GM12878 (cell line): ENCODE data around the gene TAX1BP1. TPM values are rescaled to one million over a fixed set of nuclear protein-coding genes. Genes with fewer than 3 reads are reported as not detected.

ENCODE experiments used
- ATAC-seq: fragments of 200-7000 bp; cut with Tn5 transposase; 3 replicates; pipeline ENCODE4 v1.9.1; 2020; ENCODE audit warnings: mild to moderate bottlenecking, moderate library complexity
- BruUV-seq: library from RNA; stranded (reverse); fragments of 400-500 nt; replicated peaks from 2 replicates; lab custom pipeline; 2021; lab: Mats Ljungman, UMichigan
- CTCF ChIA-PET: fragments of 300-600 bp; sonication (Branson Sonifier 250); formaldehyde crosslinking; extraction: SDS; loops from one replicate; lab custom pipeline; 2021; ENCODE audit warnings: inconsistent platforms; lab: Yijun Ruan, JAX
- POLR2A ChIA-PET: fragments of 350-600 bp; formaldehyde crosslinking; extraction: SDS; loops from one replicate; lab custom pipeline; 2021; ENCODE audit warnings: inconsistent platforms; lab: Charles Lee
- RAD21 ChIA-PET: fragments of 300-600 bp; sonication (Branson Sonifier 250); formaldehyde crosslinking; loops from one replicate; lab custom pipeline; 2023; ENCODE audit warnings: antibody characterized with exemption; ENCODE audit not compliant: unreplicated experiment; lab: Charles Lee
- SMC1A ChIA-PET: fragments of 300-600 bp; sonication (Branson Sonifier 250); formaldehyde crosslinking; loops from one replicate; lab custom pipeline; 2023; ENCODE audit not compliant: unreplicated experiment, uncharacterized antibody; lab: Charles Lee
- DNase-seq: peaks from one replicate; pipeline ENCODE4 v3.0.0-alpha.2; 2011; ENCODE audit warnings: low read depth, low spot score
- FAIRE-seq: peaks from 3 replicates; lab custom pipeline; 2011; peaks lifted over from hg19 to GRCh38; lab: Jason Lieb, UNC
- H2AFZ ChIP-seq: 2 replicates; pipeline ENCODE4 v1.6.0; 2011; ENCODE audit warnings: low read depth, low read length, control low read depth; ENCODE audit not compliant: control insufficient read depth
- H3K27ac ChIP-seq: 2 replicates; pipeline ENCODE4 v1.5.1; 2011; ENCODE audit warnings: control low read depth; ENCODE audit not compliant: control insufficient read depth, insufficient read depth
- H3K27me3 ChIP-seq, 2 experiments: replicated peaks in 1 of 2; 2 replicates each; pipeline versions ENCODE4 v1.6.0 to v1.6.1; 2011; ENCODE audit warnings: low read length in 1 of 2; ENCODE audit not compliant: control insufficient read depth in 2 of 2, insufficient read depth in 2 of 2
- H3K36me3 ChIP-seq, 2 experiments: 2 replicates each; pipeline ENCODE4 v1.5.1; 2011; ENCODE audit warnings: low read length in 1 of 2; ENCODE audit not compliant: control insufficient read depth in 2 of 2, insufficient read depth in 2 of 2
- H3K4me1 ChIP-seq: 2 replicates; pipeline ENCODE4 v1.6.1; 2011; ENCODE audit warnings: mild to moderate bottlenecking, low read length, moderate library complexity, mixed read lengths; ENCODE audit not compliant: control insufficient read depth, insufficient read depth
- H3K4me2 ChIP-seq: 2 replicates; pipeline ENCODE4 v1.6.0; 2011; ENCODE audit warnings: control low read depth; ENCODE audit not compliant: control insufficient read depth, insufficient read depth
- H3K4me3 ChIP-seq: fragments of 200-600 bp; sonication (generic); 2 replicates; pipeline ENCODE4 v1.5.1; 2016
- H3K79me2 ChIP-seq: 2 replicates; pipeline ENCODE4 v1.6.0; 2011; ENCODE audit warnings: low read length; ENCODE audit not compliant: control insufficient read depth, insufficient read depth
- H3K9ac ChIP-seq: 2 replicates; pipeline ENCODE4 v1.8.0; 2011; ENCODE audit warnings: low read length, control low read depth, mixed read lengths; ENCODE audit not compliant: control insufficient read depth, insufficient read depth
- H3K9me3 ChIP-seq: replicated peaks from 3 replicates; pipeline ENCODE4 v1.5.1; 2011; ENCODE audit warnings: mild to moderate bottlenecking, low read length; ENCODE audit not compliant: control insufficient read depth, insufficient read depth
- H4K20me1 ChIP-seq: 2 replicates; pipeline ENCODE4 v1.6.0; 2011; ENCODE audit not compliant: control insufficient read depth, insufficient read depth
- ASH2L ChIP-seq: fragments of 300-600, 200-600 bp; sonication (generic); IDR thresholded peaks from 2 replicates; pipeline ENCODE4 v1.6.1; 2017; ENCODE audit warnings: low read depth, mild to moderate bottlenecking, borderline replicate concordance
- BACH1 ChIP-seq: fragments of 450-650 bp; IDR thresholded peaks from 2 replicates; pipeline ENCODE4 v1.6.1; 2017; ENCODE audit warnings: mild to moderate bottlenecking, borderline replicate concordance
- CHD1 ChIP-seq: IDR thresholded peaks from 2 replicates; pipeline ENCODE4 v1.6.1; 2012; ENCODE audit warnings: low read depth, low read length, improper control_type of control experiment
- IKZF2 ChIP-seq, 2 experiments: fragments of 450-650 bp; IDR thresholded peaks; 2 replicates each; pipeline ENCODE4 v1.6.1; 2017; ENCODE audit warnings: mild to moderate bottlenecking in 2 of 2, moderate library complexity in 2 of 2
- IRF4 ChIP-seq: IDR thresholded peaks from 2 replicates; pipeline ENCODE4 v1.6.1; 2011; ENCODE audit warnings: low read depth, low read length
- NFXL1 ChIP-seq: fragments of 450-650 bp; IDR thresholded peaks from 2 replicates; pipeline ENCODE4 v1.6.1; 2017; ENCODE audit warnings: antibody characterized with exemption, mild to moderate bottlenecking, borderline replicate concordance
- PRDM15 ChIP-seq: fragments of 450-650 bp; formaldehyde crosslinking; IDR thresholded peaks from 2 replicates; pipeline ENCODE4 v1.4.0; 2020; ENCODE audit warnings: mild to moderate bottlenecking, moderate library complexity
- REST ChIP-seq: IDR thresholded peaks from 2 replicates; pipeline ENCODE4 v1.6.1; 2012; ENCODE audit warnings: mild to moderate bottlenecking, low read depth, low read length
- ZBTB33 ChIP-seq: fragments of 450-650 bp; IDR thresholded peaks from 2 replicates; pipeline ENCODE4 v1.6.1; 2017; ENCODE audit warnings: mild to moderate bottlenecking
- ZNF622 ChIP-seq: fragments of 450-650 bp; IDR thresholded peaks from 2 replicates; pipeline ENCODE4 v1.6.1; 2017; ENCODE audit warnings: mild to moderate bottlenecking, inconsistent platforms
- ZZZ3 ChIP-seq: IDR thresholded peaks from 2 replicates; pipeline ENCODE4 v1.6.1; 2011; ENCODE audit warnings: low read depth; ENCODE audit not compliant: control insufficient read depth, insufficient read length
- WGBS: methylation state at CpG from one replicate; pipeline ENCODE4 v1.1.6; 2016; ENCODE audit warnings: low lambda C conversion rate; ENCODE audit not compliant: insufficient replicate concordance, insufficient coverage; ENCODE audit errors: missing lambda C conversion rate; 5-methylcytosine and 5-hydroxymethylcytosine counted together
- in situ Hi-C: fragments of 300-500 bp; cut with MboI; formaldehyde crosslinking; loops from 9 replicates; pipeline ENCODE4 v1.14.3; 2018; ENCODE audit warnings: mixed read lengths
- intact Hi-C: fragments of 100-400 bp; cut with micrococcal nuclease; formaldehyde crosslinking; loops from one replicate; pipeline ENCODE4 v1.14.2; 2022; ENCODE audit not compliant: unreplicated experiment
- polyA plus RNA-seq, 11 experiments: library from polyadenylated mRNA; depleted of rRNA in 4 of 11; unstranded in 6 of 11; stranded (reverse) in 5 of 11; fragments of >200 nt; fragmentation: Nextera tagmentation in 4 of 11; fragmentation: Illumina TruSeq in 1 of 11; extraction: Ambion mirVana in 4 of 11; extraction: Trizol in 1 of 11; gene quantifications; 1 replicate in 1 of 11; 2 replicates in 10 of 11; pipeline versions ENCODE4 v1.2.1 to v1.2.3, GENCODE V29; 2011 to 2016; ENCODE audit warnings: inconsistent platforms in 2 of 11, missing spikeins in 2 of 11, low read depth in 1 of 11
- total RNA-seq, 4 experiments: library from RNA; depleted of rRNA in 3 of 4; stranded (reverse); fragments of >200 nt in 3 of 4; fragmentation: Illumina TruSeq in 1 of 4; extraction: Trizol in 1 of 4; gene quantifications; 2 replicates each; pipeline versions ENCODE4 v1.2.1 to v1.2.3, GENCODE V29; 2013 to 2021

The TAX1BP1 gene
- total and polyA plus RNA-seq, 10 of the 15 experiments (the other 5 are each of a cell fraction or from before 2014, with no cell fraction given): 30.8 to 105 (median 52.0) TPM

DNA sequence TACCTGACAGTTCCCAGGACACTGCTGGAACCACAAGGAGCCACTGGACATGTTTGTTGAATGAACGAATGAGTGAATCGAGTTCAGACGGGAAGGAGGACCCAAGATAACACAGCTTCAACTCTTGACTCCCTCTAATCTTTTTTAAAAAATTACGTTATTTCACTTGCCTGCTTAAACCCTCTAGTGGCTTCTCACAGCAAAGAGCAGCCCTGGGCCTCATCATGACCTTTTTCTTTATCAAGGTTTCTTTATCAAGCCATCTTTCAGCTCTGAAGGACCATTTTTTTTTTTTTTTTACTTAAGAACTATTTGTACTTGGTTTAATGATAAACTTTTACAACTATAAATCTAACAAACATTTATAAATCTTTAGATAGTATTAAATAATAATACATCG is 110.6 kb downstream of the TAX1BP1 start:
- WGBS: 49% methylated on average over 5 of the region's 5 CpGs
- DNase-seq (no peak), ATAC-seq (no peak), FAIRE-seq (no peak)
- no peak overlapping the region for H3K27ac ChIP-seq
- no peak overlapping the region for H3K9ac ChIP-seq
- H3K4me1 ChIP-seq: no peaks in the 10 kb centered on the region
- RAD21 ChIA-PET: interaction anchor here (0.8 kb wide), 1 partner anchor 603 kb away, joined by 3 read pairs; no protein-coding TSS in a partner anchor
- no peaks in the 10 kb centered on the region for H3K27me3 ChIP-seq
- no TSS peak for BruUV-seq
- no peaks in the 10 kb centered on the region for H4K20me1 ChIP-seq
- no peak overlapping the region for H2AFZ ChIP-seq
- TF ChIP-seq PRDM15 (CRISPR knock-in tag) (no peak), ASH2L (no peak), ZNF622 (no peak), ZZZ3 (no peak), NFXL1 (no peak), BACH1 (no peak), REST (no peak), IKZF2 (IDR thresholded peaks at IDR 0.05) (no peak), CHD1 (no peak), IRF4 (no peak), ZBTB33 (no peak)
- H3K79me2 ChIP-seq: no peaks in the 10 kb centered on the region
- intact Hi-C loops (no loop called here), in situ Hi-C loops (no loop called here)
- no peak overlapping the region for H3K4me2 ChIP-seq
- SMC1A ChIA-PET: interaction anchor here (0.7 to 1.4 kb wide), 2 partner anchors 12 to 56 kb away, joined by 4 to 6 read pairs; no protein-coding TSS in a partner anchor
- POLR2A ChIA-PET: no interaction called here
- CTCF ChIA-PET: interaction anchor here (0.6 to 0.7 kb wide), 2 partner anchors 69 to 691 kb away, joined by 3 read pairs; no protein-coding TSS in a partner anchor
- H3K9me3 ChIP-seq: no peaks in the 10 kb centered on the region
- H3K36me3 ChIP-seq: no peaks in the 10 kb centered on the region
- H3K4me3 ChIP-seq: no peak overlapping the region
